IMR-90 (cell line): ENCODE data around the gene NOMO2.
"Not testable (repeated sequence)": the region's sequence is repeated elsewhere in the genome, so short reads cannot be mapped to it uniquely, and the experiment has no call there.

ENCODE experiments used
- CEBPB ChIP-seq: IDR thresholded peaks from 2 replicates; pipeline ENCODE4 v1.6.1; 2012; ENCODE audit warnings: low read depth, low read length, improper control_type of control experiment
- CTCF ChIP-seq: conservative IDR thresholded peaks from 2 replicates; pipeline ENCODE4 v1.5.1; 2012; ENCODE audit warnings: mild to moderate bottlenecking, low read depth, low read length, improper control_type of control experiment
- MAFK ChIP-seq: IDR thresholded peaks from 2 replicates; pipeline ENCODE4 v1.6.1; 2012; ENCODE audit warnings: low read depth, low read length, improper control_type of control experiment
- MXI1 ChIP-seq: IDR thresholded peaks from 2 replicates; pipeline ENCODE4 v1.6.1; 2012; ENCODE audit warnings: low read depth, mild to moderate bottlenecking, low read length, moderate library complexity, borderline replicate concordance
- POLR2A ChIP-seq: IDR thresholded peaks from 2 replicates; pipeline ENCODE4 v1.6.1; 2012; ENCODE audit warnings: mild to moderate bottlenecking, low read depth, low read length
- RAD21 ChIP-seq: IDR thresholded peaks from 2 replicates; pipeline ENCODE4 v1.6.1; 2012; ENCODE audit warnings: low read length, improper control_type of control experiment
- RCOR1 ChIP-seq: IDR thresholded peaks from 2 replicates; pipeline ENCODE4 v1.6.1; 2012; ENCODE audit warnings: mild to moderate bottlenecking, low read length, improper control_type of control experiment; ENCODE audit not compliant: insufficient replicate concordance
- RFX5 ChIP-seq: IDR thresholded peaks from 2 replicates; pipeline ENCODE4 v1.8.0; 2012; ENCODE audit warnings: low read depth, mild to moderate bottlenecking, low read length, moderate library complexity

GRCh38 chr16:18577942-18578341 lies 16.0 kb upstream of the NOMO2 start:
- TF ChIP-seq CTCF, RCOR1, POLR2A, MAFK, RAD21, RFX5, CEBPB, MXI1: not testable (repeated sequence)
